NCI-H146 (cell line): ENCODE results near the gene MEDAG.

Experiments
- DNase-seq: peaks from one replicate; lab custom pipeline; 2025; lab: John Stamatoyannopoulos, UW

Gene MEDAG

DNA sequence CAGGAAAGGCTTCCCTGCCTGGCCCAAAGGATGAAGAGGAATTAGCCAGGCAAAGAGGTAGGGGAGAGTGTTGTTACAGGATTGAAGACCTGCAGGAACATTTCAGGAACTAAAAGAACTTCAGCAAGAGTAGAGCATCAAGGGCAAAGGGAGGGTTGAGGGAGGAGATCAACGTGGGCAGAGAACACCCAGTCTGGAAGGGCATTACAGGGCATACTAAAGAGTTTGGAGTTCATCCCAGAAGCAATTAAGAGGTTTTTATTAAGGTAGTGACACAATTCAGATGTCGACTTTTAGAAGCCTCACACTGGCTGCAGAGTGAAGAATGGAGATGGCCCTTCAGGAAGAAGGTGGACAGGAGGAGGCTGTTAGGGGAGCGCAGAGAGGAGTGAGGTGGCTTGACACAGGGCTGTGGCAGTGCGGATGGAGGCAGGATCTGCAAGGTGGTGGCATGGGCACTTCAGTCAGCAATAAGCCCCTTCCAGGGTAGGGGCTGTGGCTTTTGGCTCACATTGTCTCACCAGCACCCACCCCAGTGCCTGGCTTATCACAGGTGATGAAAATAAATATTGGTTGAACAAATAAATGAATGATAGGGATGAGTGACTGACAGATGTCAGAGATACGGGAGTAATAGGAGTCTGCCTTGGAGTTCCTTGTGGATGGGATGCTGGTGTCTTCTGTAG, 51.3 kb downstream of the MEDAG start:
- no peak for DNase-seq

- no peak for DNase-seq
Measured at GRCh38 chr13:30959678-30960077, 53.6 kb downstream of the MEDAG start.

- no peak for DNase-seq
Measured at GRCh38 chr13:30963791-30964190, 57.7 kb downstream of the MEDAG start.

DNA sequence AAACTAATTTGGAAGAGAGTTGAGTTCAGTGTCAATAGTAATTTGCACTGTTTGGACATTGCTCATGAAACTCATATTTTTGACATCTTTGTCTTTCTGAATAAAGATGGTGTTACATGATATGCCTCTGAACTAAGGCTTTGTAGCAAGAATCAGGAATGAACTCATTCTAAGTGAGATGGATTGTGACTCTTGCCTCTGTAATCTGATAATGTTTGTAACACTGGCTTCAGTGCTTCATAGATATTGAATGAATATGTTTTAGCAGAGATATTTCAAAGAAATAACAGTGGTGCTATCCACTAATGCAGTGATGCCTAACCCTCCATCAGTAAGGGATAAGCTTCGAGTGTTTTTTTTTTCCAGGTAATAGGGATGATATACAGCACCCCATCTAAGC, 59.3 kb downstream of the MEDAG start:
- DNase-seq: no peak

- no peak for DNase-seq
Measured at GRCh38 chr13:30966101-30966500, 60.0 kb downstream of the MEDAG start.

- DNase-seq: no peak
Measured at GRCh38 chr13:30968846-30969245, 62.8 kb downstream of the MEDAG start.

GRCh38 chr13:30971575-30971974, 65.5 kb downstream of the MEDAG start:
- no peak for DNase-seq

DNA sequence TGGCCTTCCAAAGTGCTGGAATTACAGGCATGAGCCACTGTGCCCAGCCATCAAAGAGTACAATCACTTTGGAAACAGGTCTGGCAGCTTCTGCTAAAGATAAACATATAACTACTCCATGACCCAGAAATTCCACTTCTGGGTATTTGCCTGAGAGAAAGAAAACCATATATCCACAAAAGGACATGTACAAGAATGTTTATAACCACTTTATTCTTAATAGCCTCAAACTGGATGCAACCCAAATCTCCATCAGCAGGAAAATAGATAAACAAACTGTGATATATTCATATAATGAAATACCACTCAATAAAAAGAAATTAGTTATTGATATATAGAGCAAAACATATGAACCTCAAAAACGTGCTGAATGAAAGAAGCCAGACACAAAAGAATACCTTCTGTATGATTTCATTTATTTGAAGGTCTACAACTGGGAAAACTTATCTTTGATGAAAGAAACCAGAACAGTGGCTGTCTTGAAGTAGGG, 66.9 kb downstream of the MEDAG start:
- no peak for DNase-seq

- no peak for DNase-seq
Measured at GRCh38 chr13:30974350-30974749, 68.3 kb downstream of the MEDAG start.
